ENCODE data around the gene NLK.

GRCh38 chr17:28211811-28212210 is 169.3 kb downstream of the NLK start:
- no peak for TF ChIP-seq EP300 (conservative IDR thresholded peaks at IDR 0.05; ENCODE audit: poor library complexity, severe bottlenecking)
- TF ChIP-seq POLR2AphosphoS5 (IDR thresholded peaks at IDR 0.05) = no peak
- TF ChIP-seq CTCF (IDR thresholded peaks at IDR 0.05; ENCODE audit: poor library complexity, severe bottlenecking) = no peak
- TF ChIP-seq REST (IDR thresholded peaks at IDR 0.05; ENCODE audit: borderline replicate concordance) = no peak
- TF ChIP-seq RAD21 (conservative IDR thresholded peaks at IDR 0.05) = no peak

Measured in neural cell (in vitro differentiated cells).